GM19043 (cell line): Measurements from ENCODE around the gene GPR61.
A peak's percentile ranks its signal among the peaks of the same experiment; 100 is the strongest.

Source experiments
- ATAC-seq: cut with Tn5 transposase; IDR thresholded peaks from one replicate; pipeline ENCODE4 v1.9.1; 2021; ENCODE audit warnings: low read depth; ENCODE audit not compliant: unreplicated experiment

Gene GPR61

GRCh38 chr1:109508873-109509175 lies 30.8 kb upstream of the GPR61 start:
- ATAC-seq = no peak

GRCh38 chr1:109509176-109510134 lies 30.2 kb upstream of the GPR61 start, which contains the start of gene AMIGO1:
AMIGO1 (minus strand) TSS chr1:109509727; CDS start chr1:109508912, 815 bp downstream.
- ATAC-seq = no peak

DNA sequence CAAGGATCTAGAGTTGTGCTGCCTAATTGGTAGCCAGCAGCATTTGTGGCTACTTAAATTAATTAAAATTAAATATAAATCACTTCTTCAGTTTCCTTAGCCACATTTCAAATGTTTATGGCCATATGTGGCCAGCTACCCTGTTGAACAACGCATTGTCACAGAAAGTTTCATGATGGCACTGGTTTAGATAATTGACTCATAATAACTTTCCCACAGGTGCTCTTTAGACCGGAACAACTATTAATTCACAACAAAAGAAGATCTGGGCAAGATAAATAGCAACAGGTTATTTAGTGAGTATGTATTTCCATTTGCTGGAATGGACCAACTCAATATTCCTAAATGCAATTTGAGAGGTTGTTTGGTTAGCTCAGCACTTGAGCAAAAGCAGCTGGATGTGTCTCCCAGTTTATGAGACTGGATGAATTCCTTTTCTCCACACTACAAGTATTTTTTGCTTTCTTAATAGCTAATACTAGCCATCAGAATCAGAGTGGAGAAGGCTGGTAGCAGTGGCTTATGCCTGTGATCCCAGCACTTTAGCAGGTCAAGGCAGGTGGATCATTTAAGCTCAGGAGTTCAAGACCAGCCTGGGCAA lies 26.5 kb upstream of the GPR61 start:
- ATAC-seq = no peak

DNA sequence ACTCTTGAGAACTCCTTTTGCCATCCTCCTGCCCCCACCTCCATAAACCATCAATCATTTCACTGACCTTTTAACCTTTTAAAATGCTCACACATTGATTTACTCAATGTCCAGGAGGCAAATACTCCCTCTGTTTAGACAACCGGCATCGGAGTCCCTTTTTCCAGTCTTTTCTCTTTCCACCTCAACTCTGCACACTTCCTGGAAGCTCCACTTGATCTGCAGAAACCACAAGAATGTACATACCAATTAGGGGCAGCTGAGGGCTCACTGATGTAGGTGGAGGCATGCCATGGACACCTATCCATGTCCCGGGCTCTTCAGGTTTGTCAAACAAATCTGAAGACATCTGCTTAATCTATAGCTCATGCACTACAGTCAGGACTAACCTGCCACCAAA lies 24.8 kb upstream of the GPR61 start:
- no peak for ATAC-seq

- ATAC-seq = no peak
Measured at GRCh38 chr1:109516872-109517271, 22.8 kb upstream of the GPR61 start.

DNA sequence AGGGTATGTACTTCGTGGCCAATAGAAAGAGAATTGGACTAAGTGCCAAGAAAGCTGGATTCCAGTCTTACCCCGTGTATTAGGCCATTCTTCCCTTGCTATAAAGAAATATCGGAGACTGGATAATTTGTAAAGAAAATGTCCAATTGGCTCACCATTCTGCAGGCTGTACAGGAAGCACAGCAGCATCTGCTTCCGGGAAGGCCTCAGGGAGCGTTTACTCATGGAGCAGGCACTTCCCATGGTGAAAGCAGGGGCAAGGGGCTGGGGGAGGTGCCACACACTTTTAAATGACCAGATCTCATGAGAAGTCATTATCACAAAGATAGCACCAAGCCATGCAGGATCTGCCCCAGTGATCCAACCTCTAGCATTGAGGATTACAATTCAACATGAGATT lies 22.3 kb upstream of the GPR61 start:
- no peak for ATAC-seq

DNA sequence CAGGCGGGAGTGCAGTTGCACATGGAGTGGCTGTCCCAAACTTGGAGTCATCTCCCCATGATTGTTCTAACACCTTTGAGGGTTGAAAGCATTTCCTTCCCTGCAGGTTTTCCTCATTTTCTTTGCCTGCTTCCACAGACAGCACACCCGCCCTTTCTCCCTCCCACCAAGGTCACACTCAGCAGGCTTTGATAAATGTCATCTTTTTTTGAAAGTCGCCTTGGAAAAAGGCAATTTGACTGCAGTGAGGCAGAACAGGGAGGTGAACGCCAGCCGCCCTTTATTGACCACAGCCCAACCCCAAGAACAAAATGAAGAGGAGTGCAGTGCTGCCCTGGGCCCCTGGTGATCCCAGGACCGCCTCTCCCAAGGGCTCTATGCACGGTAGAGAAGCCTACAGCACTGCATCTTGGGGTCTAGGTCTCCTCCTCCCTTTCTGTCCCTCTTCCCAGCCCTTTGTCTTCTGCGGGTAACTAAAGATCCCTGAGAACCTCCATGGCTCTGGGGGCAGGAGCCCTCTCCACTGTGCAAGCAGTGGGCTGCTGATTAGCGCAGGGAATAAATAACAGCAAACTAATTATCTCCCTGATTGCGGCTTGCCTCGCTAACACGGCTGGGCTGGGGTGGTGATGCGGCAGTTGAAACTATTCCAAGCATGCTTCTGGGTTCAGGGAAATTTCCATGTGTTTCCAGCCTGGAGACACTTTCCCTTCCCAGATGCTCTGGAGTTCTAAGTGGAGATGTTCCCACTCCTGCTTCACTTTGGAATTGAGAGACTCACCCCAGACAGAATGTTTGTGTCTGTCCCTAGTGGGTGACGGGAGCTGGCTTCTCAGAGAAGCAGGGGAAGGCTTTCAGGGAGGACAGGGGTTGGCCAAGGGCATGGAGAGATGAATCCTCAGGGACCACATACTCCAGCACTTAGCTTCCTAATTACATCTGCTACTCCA lies 18.4 kb upstream of the GPR61 start:
- ATAC-seq = no peak

- ATAC-seq = no peak
Measured at GRCh38 chr1:109522026-109522425, 17.6 kb upstream of the GPR61 start.

DNA sequence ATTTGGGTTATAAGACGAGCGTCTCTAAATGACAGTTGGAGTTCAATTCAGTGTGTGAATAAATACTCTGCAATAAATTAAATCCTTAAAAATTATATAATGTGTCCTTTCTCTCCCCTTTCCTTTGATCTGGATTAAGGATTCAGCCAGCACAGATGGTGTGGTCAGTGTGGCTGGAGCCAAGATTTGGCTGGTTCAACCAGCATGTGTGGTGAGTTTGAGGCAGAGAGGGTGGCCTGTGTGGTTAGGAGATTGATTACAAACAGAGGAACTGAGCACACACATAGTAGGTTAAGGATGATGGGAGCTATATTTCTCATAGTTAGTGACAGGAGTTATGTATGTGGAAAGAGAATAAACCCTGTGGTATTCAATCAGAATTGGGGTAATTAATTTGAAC lies 16.0 kb upstream of the GPR61 start:
- ATAC-seq = no peak

DNA sequence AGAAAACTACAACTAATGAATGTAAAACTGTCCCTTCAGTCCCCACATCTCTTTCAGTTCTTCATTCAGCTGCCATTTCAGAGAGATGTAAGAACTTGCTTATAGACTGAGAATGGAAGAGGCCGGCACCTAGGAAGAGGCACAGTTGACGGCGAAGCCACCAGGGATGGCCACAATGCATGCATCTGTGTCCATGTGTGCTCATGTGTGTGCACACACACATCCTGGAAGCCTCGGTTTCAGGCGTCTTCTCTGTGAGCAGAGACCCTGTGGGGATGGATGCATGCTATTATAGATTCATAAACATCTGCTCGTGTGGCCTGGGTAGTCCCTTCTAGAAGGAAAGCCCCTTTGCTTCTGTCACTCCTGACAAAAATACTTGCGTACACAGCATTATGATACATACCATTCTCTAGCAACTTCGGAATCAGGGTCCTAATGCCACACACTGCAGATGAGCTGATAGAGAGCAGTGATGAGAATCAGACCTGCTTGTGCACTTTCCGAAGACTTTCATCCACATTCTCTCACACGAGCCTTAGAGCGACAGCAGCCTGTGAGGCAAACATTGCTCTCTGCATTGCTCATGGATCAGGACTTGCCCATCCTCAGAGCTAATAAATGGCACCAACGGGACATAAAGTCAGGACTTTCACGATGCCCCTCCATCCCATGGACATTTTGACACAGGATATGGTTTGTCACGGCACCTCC lies 12.4 kb upstream of the GPR61 start:
- no peak for ATAC-seq

GRCh38 chr1:109527846-109528695 lies 11.6 kb upstream of the GPR61 start:
- ATAC-seq = no peak

GRCh38 chr1:109528712-109529111 lies 11.0 kb upstream of the GPR61 start:
- ATAC-seq = no peak

- ATAC-seq = no peak
Measured at GRCh38 chr1:109529881-109530456, 9.7 kb upstream of the GPR61 start.

DNA sequence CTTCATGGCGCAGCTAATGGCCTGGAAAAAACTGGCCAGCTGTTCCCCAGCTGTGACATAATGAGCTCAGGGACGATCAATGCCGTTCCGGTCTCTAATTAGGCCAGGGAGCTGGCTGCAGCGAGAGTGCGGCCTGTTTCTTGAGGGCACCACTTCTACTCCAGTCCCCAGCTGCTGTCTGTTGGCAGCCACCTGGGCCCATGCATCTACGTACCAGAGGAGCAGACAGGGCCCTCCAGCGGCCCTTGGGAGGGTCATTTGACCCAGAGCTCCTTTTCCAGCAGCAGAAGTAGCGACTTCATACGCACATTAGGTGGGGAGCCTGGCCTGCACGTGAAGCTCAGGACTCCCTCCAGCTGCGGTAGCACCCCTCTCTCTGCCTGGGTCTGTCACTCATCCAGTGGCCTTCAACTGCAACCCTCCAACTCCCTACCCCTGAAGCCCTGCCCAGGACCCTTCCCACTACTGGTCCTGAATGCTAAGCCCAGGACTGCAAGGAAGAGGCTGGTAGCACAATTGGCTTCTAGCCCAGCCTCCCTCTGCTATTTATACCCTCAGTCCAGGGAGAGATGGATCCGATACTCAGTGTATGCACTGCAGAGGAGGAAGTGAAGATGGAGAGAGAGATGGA lies 9.1 kb upstream of the GPR61 start:
- no peak for ATAC-seq

DNA sequence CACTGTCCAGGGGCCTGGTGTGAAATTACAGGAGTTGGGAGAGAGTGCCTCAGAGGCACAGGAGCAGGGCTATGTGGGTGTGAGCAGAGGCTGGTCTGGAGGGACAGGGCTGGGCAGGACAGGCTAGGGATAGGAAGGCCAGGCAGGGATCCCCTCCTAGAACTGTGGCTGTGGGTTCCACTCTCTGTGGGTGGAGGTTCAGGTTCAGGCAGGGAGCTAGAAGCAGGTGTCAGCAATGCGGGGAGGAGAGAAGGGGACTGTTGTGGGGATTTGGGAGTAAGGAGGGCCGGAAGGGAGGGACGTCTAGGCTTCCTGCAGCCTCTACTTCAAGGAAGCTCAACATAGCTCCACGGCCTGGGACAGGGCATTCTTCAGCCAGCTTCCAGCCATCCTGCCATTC lies 8.3 kb upstream of the GPR61 start:
- ATAC-seq = no peak

DNA sequence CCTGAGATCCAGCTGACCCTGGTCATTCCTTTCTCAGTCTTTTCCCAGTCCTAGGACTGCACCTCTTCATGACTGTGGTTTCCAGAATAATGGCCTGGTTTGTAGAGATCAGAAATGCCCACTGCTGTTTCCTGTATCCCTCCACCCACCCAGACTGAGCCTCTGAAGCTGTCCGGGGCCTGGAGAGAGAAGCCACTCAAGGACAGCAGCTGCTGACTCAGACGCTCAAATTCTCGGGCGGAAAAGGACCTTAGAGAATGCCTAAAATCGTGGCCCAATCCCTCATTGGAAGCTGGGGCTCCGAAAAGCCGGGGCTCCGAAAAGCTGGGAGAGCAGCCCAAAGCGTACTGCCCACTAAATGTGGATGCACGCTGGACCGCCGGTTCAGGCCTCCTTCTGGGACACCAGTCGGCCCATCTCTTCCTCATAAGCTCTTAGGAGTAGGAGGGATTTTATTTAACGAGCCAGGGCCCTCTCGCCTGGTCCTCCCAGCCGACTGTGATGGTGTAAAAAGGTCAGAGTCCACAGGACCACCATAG lies 7.8 kb upstream of the GPR61 start:
- ATAC-seq = no peak

DNA sequence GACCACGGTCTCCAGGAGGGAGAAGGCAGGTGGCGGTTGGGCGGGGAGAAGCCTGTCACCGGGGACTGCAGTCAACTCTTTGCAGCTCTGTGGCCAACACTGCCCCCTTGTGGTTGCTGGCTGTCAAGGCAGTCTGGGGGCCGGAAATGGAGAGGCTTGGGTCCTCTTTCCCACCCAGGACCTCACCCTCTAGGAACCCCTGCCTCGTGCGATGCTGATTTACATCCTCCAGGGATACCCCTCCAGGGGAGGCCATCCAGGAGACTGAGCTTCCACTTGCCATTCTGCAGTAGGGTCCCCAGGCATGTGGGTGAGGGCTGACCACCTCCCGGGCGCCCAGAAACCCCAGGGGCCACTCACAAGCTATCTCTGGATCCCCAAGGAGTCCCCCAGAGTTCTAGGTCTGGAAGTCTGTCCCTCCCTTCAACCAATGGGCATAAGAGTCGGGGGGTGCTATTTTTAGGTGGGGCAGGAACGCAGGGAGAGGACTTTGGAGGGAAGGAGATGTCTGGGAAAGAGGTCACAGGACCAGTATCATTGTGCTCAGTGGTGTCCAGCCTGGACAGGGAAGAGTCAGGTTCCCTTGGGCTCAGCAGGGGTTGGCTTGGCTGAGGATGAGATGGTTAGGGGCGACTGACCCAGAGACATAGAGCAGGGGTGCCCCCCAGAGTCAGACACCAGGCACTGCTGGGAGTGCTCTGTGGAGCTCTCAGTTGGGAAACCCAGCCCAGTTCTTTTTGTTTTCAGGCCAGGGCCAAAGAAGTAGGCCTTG lies 7.1 kb upstream of the GPR61 start:
- ATAC-seq = peak; percentile 72
